PFSK-1 (cell line): ENCODE results near the gene GGTA1.

Experiments
- FOXP2 ChIP-seq: optimal IDR thresholded peaks from 2 replicates; pipeline ENCODE3; 2011; ENCODE audit warnings: borderline replicate concordance, control low read depth, inconsistent platforms; ENCODE audit not compliant: insufficient read depth; ENCODE audit errors: extremely low read length, extremely low read depth
- POLR2AphosphoS5 ChIP-seq: IDR thresholded peaks from 2 replicates; pipeline ENCODE4 v1.6.1; 2012; ENCODE audit warnings: low read depth, mild to moderate bottlenecking, control low read depth, low read length, moderate library complexity
- REST ChIP-seq, 2 experiments: IDR thresholded peaks; 2 replicates each; pipeline versions ENCODE4 v1.6.1 to v1.8.0; 2011 to 2012; ENCODE audit warnings: low read depth in 2 of 2, low read length in 2 of 2, control low read depth in 1 of 2, inconsistent platforms in 1 of 2, mild to moderate bottlenecking in 1 of 2, moderate library complexity in 1 of 2; ENCODE audit not compliant: insufficient read depth in 1 of 2
- SIN3A ChIP-seq: IDR thresholded peaks from 2 replicates; pipeline ENCODE4 v1.6.1; 2012; ENCODE audit warnings: mild to moderate bottlenecking, low read length, moderate library complexity, borderline replicate concordance; ENCODE audit not compliant: insufficient read depth
- TAF1 ChIP-seq: IDR thresholded peaks from 2 replicates; pipeline ENCODE4 v1.6.1; 2012; ENCODE audit warnings: low read length, control low read depth, borderline replicate concordance; ENCODE audit not compliant: insufficient read depth

Gene GGTA1

GRCh38 chr9:121434969-121435368 lies 64.7 kb downstream of the GGTA1 start:
- TF ChIP-seq POLR2AphosphoS5 (no peak), REST (IDR thresholded peaks at IDR 0.05; ENCODE audit: insufficient read depth in 1 of 2, low read depth in 2 of 2, low read length in 2 of 2) (no peak), TAF1 (no peak), FOXP2 (no peak), SIN3A (no peak)

GRCh38 chr9:121427899-121428298 lies 71.7 kb downstream of the GGTA1 start:
- TF ChIP-seq REST (IDR thresholded peaks at IDR 0.05; ENCODE audit: insufficient read depth in 1 of 2, low read depth in 2 of 2, low read length in 2 of 2) (no peak), POLR2AphosphoS5 (no peak), SIN3A (no peak), TAF1 (no peak), FOXP2 (no peak)

- TF ChIP-seq REST (IDR thresholded peaks at IDR 0.05; ENCODE audit: insufficient read depth in 1 of 2, low read depth in 2 of 2, low read length in 2 of 2) (no peak), FOXP2 (no peak), POLR2AphosphoS5 (no peak), TAF1 (no peak), SIN3A (no peak)
Measured at GRCh38 chr9:121424024-121424432, 75.6 kb downstream of the GGTA1 start.

GRCh38 chr9:121411993-121412392 lies 87.7 kb downstream of the GGTA1 start:
- TF ChIP-seq TAF1 (no peak), POLR2AphosphoS5 (no peak), FOXP2 (no peak), SIN3A (no peak), REST (IDR thresholded peaks at IDR 0.05; ENCODE audit: insufficient read depth in 1 of 2, low read depth in 2 of 2, low read length in 2 of 2) (no peak)

GRCh38 chr9:121405899-121406298 lies 93.7 kb downstream of the GGTA1 start:
- TF ChIP-seq SIN3A (no peak), FOXP2 (no peak), REST (IDR thresholded peaks at IDR 0.05; ENCODE audit: insufficient read depth in 1 of 2, low read depth in 2 of 2, low read length in 2 of 2) (no peak), TAF1 (no peak), POLR2AphosphoS5 (no peak)
